ES-I3 (cell line): ENCODE data around the gene PDLIM7.
A peak's percentile ranks its signal among the peaks of the same experiment; 100 is the strongest.

Experiments used
- H3K36me3 ChIP-seq: 2 replicates; pipeline ENCODE4 v1.6.1; 2013; ENCODE audit warnings: mild to moderate bottlenecking, low read length, control low read depth, moderate library complexity; ENCODE audit not compliant: insufficient read depth
- H3K4me1 ChIP-seq: 2 replicates; pipeline ENCODE4 v1.6.1; 2013; ENCODE audit warnings: mild to moderate bottlenecking, control low read depth, low read length; ENCODE audit not compliant: insufficient read depth
- H3K9ac ChIP-seq: 2 replicates; pipeline ENCODE4 v1.6.1; 2013; ENCODE audit warnings: low read depth, mild to moderate bottlenecking, low read length, moderate library complexity
- H3K9me3 ChIP-seq: 2 replicates; pipeline ENCODE4 v1.6.1; 2013; ENCODE audit warnings: mild to moderate bottlenecking, low read length, moderate library complexity; ENCODE audit not compliant: control insufficient read depth, insufficient read depth

PDLIM7 gene

DNA sequence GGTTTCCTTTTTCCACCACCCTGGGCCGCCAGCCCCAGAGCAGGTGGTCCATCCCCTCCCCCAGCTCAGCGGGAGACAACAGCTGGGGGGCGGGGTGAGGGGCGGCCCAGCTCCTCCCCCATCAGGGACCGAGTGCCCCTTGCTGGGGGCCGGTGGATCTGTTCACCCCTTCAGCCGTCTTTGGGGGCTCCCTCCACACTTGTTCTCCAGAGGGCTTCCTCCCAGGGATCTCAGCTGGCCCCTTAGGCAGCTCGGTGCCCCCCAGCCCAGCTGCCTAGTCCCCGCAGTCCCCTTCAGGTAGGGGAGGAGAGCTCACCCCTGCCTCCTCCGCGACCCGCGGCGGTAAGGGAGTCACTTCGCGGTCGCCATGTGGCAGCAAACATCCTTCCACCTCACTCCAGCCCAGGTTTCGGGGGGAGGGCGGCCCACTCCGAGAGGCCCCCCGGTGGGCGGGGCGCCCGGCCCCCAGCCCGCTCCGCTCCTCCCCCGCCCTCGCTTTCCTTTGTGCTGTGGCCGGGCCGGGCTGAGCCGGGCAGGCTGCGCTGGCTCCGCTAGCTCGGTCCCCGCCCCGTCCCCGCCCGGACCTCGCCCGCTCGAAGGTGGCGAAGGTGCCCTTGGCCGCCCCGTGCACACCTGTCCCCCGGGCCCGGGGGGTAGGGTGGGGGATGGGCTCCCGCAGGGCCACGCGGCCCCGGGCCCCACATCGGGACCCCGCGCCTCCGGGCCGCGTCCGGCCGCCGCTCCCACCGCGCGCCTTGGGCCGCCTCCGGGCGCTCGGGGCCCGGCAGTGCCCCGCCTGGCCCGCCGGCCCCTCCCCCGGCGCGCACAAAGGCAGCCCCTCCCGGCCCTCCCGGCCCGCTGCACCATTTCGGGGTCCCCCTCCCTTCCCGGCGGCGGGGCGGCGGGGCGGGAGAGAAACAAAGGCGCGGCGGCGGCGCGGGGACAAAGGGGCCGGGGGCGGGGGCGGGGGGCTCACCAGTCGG lies 24.7 kb downstream of the PDLIM7 start:
- Histone ChIP-seq H3K4me1 (peaks cover 49% of the 10 kb centered on the region), H3K9ac (peak overlapping the region; percentile 90), H3K9me3 (no peaks in the 10 kb centered on the region), H3K36me3 (peaks cover 6% of the 10 kb centered on the region)

GRCh38 chr5:177471610-177472356 lies 25.6 kb downstream of the PDLIM7 start:
- Histone ChIP-seq H3K36me3 (peaks cover 10% of the 10 kb centered on the region), H3K9me3 (no peaks in the 10 kb centered on the region)

GRCh38 chr5:177470759-177471536 lies 26.5 kb downstream of the PDLIM7 start:
- Histone ChIP-seq H3K4me1 (peaks cover 49% of the 10 kb centered on the region), H3K9ac (no peak overlapping the region), H3K9me3 (no peaks in the 10 kb centered on the region), H3K36me3 (peaks cover 18% of the 10 kb centered on the region)

More at GRCh38 chr5:177471610-177472356, 25.6 kb downstream of the PDLIM7 start:
- Histone ChIP-seq H3K4me1 (peaks cover 49% of the 10 kb centered on the region), H3K9ac (peak overlapping the region; percentile 90)

GRCh38 chr5:177469750-177470525 lies 27.5 kb downstream of the PDLIM7 start:
- peaks cover 28% of the 10 kb centered on the region for H3K36me3 ChIP-seq
- H3K9me3 ChIP-seq = no peaks in the 10 kb centered on the region
- H3K4me1 ChIP-seq = peaks cover 39% of the 10 kb centered on the region
- H3K9ac ChIP-seq = no peak overlapping the region

GRCh38 chr5:177468685-177469628 lies 28.4 kb downstream of the PDLIM7 start:
- Histone ChIP-seq H3K9ac (no peak overlapping the region), H3K36me3 (peaks cover 28% of the 10 kb centered on the region), H3K9me3 (no peaks in the 10 kb centered on the region)

DNA sequence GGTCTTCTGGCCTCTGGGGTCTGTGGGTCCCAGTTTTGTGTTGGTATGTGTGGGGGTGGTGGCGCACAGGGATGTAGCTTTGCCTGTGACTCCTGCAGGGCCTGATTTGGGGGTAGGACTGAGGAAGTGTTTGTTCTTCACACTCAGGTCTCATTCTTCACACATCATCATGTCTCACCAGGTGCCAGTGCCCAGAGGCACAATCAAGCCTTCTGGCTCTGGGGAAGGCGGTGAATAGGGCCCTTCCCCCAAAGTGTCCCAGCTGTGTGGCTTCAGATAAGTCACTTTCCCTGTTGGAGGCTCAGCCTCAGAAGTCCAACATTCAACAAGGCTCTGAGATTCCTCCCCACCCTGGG lies 29.1 kb downstream of the PDLIM7 start:
- H3K9ac ChIP-seq = no peak overlapping the region
- H3K36me3 ChIP-seq = peaks cover 31% of the 10 kb centered on the region
- H3K9me3 ChIP-seq = no peaks in the 10 kb centered on the region
- peaks cover 29% of the 10 kb centered on the region for H3K4me1 ChIP-seq

More at GRCh38 chr5:177468685-177469628, 28.4 kb downstream of the PDLIM7 start:
- peaks cover 30% of the 10 kb centered on the region for H3K4me1 ChIP-seq

DNA sequence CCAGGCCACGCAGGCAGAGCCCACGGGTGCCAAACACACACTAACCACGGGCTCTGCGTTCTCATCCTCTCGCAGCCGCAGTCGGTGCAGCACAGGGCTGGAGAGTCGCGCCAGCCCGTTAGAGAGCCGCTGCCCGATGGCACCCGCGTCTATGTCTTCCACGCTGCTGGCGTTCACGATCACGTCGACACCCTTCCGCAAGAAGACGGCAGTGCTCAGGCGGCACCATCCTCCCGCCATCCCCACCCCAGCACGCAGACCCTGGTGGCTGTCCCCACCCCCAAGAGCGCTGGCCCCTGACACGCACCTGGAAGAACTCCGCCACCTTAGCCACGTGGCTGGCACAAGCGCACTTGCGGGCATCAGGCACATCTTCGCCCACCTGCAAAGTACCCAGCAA lies 30.0 kb downstream of the PDLIM7 start:
- H3K9ac ChIP-seq = no peak overlapping the region
- H3K36me3 ChIP-seq = peaks cover 35% of the 10 kb centered on the region
- H3K4me1 ChIP-seq = peaks cover 29% of the 10 kb centered on the region
- H3K9me3 ChIP-seq = no peaks in the 10 kb centered on the region

DNA sequence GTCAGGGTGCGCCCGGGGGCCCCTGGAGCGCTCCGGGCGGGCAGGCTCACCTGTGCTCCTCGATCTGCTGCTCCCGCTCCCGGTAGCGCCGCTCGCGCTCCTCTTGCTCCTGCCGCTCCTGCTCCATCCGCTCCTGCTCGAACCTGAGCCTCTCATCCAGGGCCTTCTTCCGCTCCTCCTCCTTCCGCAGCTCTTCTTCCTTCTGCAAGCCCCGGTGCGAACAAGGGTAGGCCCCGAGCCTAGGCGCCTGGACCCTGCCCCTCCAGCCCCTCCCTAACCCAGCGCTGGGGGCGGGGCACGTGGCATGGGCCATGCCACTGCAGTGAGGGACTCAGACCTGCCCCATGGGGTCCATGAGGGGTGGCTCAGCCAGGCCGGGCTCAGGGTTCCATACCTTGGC lies 30.5 kb downstream of the PDLIM7 start:
- Histone ChIP-seq H3K4me1 (peaks cover 25% of the 10 kb centered on the region), H3K36me3 (peaks cover 35% of the 10 kb centered on the region), H3K9ac (no peak overlapping the region), H3K9me3 (no peaks in the 10 kb centered on the region)

- no peaks in the 10 kb centered on the region for H3K9me3 ChIP-seq
- peaks cover 7% of the 10 kb centered on the region for H3K4me1 ChIP-seq
- H3K9ac ChIP-seq = no peak overlapping the region
- peaks cover 31% of the 10 kb centered on the region for H3K36me3 ChIP-seq
Observed at GRCh38 chr5:177465044-177465443, 32.4 kb downstream of the PDLIM7 start.

DNA sequence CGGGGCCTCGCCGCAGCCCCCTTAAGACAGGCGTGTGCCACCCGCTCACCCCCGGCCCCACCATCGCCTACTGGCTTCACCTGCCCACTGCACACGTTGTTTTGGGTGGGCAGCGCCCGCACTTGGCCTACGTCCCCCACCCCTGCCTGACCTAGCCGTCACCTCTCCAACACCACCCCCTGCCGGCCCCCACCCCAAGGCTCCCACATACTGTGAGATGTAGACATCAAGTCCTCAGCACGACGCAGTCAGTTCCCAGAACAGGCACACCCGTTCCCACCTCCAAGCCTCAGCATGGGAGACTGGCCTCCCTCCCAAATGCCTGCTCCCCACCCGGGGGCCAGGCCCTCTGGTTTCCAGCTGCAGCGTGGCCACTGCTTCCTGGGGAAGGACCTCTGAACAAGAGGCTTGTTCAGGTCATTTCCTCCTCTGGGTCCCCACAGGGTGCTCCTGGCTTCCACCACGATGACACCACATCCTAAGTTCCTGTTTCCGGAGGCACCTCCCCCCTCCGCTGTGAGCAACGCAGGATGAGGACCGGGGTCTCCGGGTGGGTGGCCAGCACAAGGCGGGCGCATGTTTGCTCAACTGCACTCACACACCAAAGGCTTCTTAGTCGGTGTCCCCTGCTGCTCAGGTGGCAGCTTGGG lies 35.3 kb downstream of the PDLIM7 start:
- Histone ChIP-seq H3K9ac (no peak overlapping the region), H3K4me1 (no peaks in the 10 kb centered on the region), H3K36me3 (peaks cover 31% of the 10 kb centered on the region), H3K9me3 (no peaks in the 10 kb centered on the region)

GRCh38 chr5:177459819-177460628 lies 37.4 kb downstream of the PDLIM7 start:
- H3K9ac ChIP-seq = no peak overlapping the region
- H3K9me3 ChIP-seq = no peaks in the 10 kb centered on the region
- peaks cover 6% of the 10 kb centered on the region; the same call in 1 of the 2 replicates for H3K4me1 ChIP-seq
- peaks cover 10% of the 10 kb centered on the region; the same call in 1 of the 2 replicates for H3K36me3 ChIP-seq

DNA sequence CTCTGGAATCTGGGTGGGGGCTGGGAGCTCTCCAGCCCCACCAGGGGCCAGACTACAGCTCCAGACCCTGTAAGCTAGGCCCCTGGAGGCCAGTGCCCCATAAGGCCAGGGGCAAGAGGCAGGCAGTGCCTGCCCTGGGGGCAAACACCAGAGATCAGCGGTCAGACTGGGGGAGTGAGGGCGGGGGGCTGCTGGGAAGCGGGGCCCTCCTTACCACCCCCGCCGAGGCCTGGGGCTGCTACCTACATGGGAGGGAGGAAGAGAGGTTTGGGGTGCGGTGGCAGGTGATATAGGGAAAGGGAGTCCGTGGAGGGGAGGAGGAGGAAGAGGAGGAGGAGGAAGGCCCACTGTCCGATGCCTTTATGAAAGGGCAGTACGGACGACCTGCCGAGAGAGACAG lies 38.0 kb downstream of the PDLIM7 start:
- Histone ChIP-seq H3K36me3 (peaks cover 10% of the 10 kb centered on the region; the same call in 1 of the 2 replicates), H3K4me1 (peaks cover 6% of the 10 kb centered on the region; the same call in 1 of the 2 replicates), H3K9ac (no peak overlapping the region), H3K9me3 (no peaks in the 10 kb centered on the region)
